MM.1S (cell line): ENCODE data around the gene ASCC3.

Experiments
- CTCF ChIP-seq: fragments of 300-600 bp; sonication (generic); IDR thresholded peaks from 2 replicates; pipeline ENCODE4 v1.5.1; 2016; ENCODE audit warnings: antibody characterized with exemption, low read length, mixed read lengths
- EZH2 ChIP-seq: fragments of 300-600 bp; sonication (generic); optimal IDR thresholded peaks from 2 replicates; pipeline ENCODE3; 2017; ENCODE audit warnings: low read depth, mild to moderate bottlenecking, antibody characterized with exemption, low read length, mixed read lengths
- EZH2phosphoT487 ChIP-seq: fragments of 300-600 bp; sonication (generic); IDR thresholded peaks from 2 replicates; pipeline ENCODE4 v1.6.1; 2018; ENCODE audit warnings: antibody characterized with exemption, low read length

DNA sequence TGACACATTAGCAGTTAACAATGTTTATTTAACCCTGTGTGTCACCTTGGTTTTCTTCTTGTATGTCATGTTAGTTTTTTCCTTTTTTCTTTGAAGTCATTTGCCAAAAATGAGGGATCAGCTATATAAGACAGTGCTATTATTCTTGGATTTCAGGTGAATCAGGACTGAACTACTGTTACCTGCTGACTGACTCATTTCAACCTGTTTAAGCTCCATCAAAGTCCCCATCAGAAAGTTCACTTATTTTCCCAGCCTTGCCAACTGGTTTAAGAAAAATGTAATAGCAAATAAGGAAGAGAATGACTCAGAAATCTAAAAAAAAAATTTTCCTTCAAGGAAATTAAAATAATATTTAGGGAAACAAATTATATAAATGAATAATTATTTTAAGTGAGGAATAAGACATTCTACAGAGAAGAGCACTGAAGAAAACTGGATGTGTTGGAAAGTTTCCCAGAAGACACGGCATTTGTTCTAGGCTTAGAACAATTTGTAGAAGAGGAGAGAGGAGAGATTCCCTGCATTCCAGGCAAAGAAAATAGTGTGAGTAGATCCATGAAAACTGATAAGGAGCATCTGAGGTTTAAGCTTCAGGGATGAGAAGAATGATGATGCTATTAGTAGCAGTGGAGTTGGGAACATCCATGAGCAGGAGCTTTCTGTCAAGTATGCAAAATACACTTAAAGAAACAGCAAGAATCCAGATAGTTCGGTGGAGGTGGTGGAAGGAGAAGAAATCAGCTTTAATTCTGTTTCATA lies 331.5 kb downstream of the ASCC3 start:
- TF ChIP-seq CTCF, result no peak
- no peak for TF ChIP-seq EZH2
- TF ChIP-seq EZH2phosphoT487, result no peak
